ENCODE measurements around the gene NME2.

NME2 gene

DNA sequence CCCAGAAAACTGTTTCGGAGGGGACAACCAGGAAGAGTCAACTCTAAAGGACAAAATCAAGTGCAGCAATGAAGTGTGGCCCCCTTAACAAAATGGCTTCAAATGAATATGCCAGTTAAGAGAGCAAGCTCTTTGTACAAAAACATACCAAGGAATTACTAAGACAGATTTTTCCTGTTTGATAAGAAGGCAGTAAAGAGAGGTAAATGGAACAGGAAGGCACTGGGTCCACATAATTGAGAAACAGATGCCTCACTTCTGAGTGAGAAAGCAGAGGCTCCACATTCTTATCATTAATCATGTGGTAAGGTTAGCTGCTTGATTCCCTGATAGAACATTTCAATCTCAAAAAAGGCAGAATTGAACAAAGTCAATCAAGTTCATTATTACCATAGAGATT, 48.7 kb downstream of the NME2 start:
- no peak for DNase-seq

- no peak for DNase-seq
Observed at GRCh38 chr17:51217946-51218345, 51.7 kb downstream of the NME2 start.

- no peak for DNase-seq
Observed at GRCh38 chr17:51221322-51221721, 55.1 kb downstream of the NME2 start.
